ENCODE results near the gene COL18A1. TPM values are rescaled to one million over a fixed set of nuclear protein-coding genes. Genes with fewer than 3 reads are reported as not detected.
"Not testable (repeated sequence)": the region's sequence is repeated elsewhere in the genome, so short reads cannot be mapped to it uniquely, and the experiment has no call there.

Gene COL18A1
- total RNA-seq, 3 donors from 2014 or later (not counting 1 experiment from before 2014, with no cell fraction given): 12.3 to 22.3 (median 12.7) TPM

DNA sequence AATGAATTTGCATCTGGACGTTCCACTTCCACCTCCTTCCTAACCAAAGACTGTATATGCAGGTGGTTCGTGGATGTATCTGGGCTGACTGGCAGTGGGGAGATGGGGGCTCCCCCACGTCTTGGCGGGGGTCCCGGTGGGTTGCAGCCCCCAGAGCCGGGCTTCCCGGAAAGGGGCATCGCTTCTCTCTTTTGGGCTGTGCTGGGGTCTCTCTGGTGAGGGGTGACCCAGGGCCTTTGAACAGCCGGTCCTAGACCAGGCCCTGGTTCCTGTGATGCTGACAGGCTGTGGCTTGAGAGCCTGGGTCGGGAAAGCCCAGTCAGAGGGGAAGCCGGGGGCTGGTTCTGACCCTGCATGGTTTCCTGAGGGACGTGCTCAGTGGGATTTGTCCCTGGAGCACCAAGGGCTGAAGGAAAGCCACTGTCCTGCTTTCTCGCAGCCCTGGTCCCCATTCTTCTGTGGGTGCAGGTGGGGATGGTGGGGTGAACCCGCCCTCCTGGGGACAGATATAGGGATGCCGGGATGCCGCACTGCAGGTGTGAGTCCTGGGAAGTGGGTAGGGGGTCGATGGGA lies 29.8 kb downstream of the COL18A1 start:
- H3K36me3 ChIP-seq (ENCODE audit: control insufficient read depth, insufficient read depth, low read length): no peaks in the 10 kb centered on the region
- H3K27me3 Mint-ChIP-seq (ENCODE audit: low read depth in 2 of 2): peaks cover 7 to 12% of the 10 kb centered on the region in 2 donors
- TF ChIP-seq, protein P1, sequence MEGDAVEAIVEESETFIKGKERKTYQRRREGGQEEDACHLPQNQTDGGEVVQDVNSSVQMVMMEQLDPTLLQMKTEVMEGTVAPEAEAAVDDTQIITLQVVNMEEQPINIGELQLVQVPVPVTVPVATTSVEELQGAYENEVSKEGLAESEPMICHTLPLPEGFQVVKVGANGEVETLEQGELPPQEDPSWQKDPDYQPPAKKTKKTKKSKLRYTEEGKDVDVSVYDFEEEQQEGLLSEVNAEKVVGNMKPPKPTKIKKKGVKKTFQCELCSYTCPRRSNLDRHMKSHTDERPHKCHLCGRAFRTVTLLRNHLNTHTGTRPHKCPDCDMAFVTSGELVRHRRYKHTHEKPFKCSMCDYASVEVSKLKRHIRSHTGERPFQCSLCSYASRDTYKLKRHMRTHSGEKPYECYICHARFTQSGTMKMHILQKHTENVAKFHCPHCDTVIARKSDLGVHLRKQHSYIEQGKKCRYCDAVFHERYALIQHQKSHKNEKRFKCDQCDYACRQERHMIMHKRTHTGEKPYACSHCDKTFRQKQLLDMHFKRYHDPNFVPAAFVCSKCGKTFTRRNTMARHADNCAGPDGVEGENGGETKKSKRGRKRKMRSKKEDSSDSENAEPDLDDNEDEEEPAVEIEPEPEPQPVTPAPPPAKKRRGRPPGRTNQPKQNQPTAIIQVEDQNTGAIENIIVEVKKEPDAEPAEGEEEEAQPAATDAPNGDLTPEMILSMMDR (IDR thresholded peaks at IDR 0.05): no peak

DNA sequence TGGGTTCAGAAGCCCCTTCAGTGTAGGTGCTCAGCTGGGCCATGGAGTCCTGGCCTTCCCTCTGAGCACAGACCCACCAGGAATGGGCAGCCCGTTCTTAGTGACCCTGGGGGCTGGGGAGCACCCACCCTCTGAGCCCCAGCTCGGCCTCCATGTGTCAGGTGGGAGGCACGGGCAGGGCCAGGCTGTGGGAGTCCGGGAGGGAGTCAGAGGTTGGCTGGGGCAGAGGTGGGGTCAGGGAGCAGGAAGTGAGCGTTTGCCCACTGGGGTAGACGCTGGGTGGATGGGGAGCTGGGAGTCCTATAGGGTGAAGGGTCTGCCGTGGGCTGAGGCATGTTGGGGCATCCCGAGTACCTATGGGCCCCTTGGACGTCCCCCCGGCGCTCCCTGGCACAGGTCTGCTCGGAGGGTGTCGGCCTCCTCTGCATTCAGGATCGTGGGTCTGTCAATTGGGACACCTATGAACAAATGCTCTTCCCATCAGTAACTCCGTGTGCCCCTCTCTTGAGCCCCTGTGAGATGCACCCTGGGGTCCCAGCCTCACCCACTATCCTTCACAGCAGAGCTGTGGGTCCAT lies 30.5 kb downstream of the COL18A1 start:
- intact Hi-C loops (cut with micrococcal nuclease): no loop called here

More for the DNA sequence above, 29.8 kb downstream of the COL18A1 start:
- Histone ChIP-seq H3K4me1 (ENCODE audit: control insufficient read depth, insufficient read depth, low read length) (peaks cover 9% of the 10 kb centered on the region), H3K4me3 (ENCODE audit: low read length) (no peak overlapping the region), H3K9me3 (ENCODE audit: control insufficient read depth, insufficient read depth, low read length) (no peaks in the 10 kb centered on the region), H3K27me3 (ENCODE audit: control insufficient read depth, insufficient read depth, low read length) (no peaks in the 10 kb centered on the region), H3K27ac (ENCODE audit: low read length) (no peak overlapping the region)
- WGBS (ENCODE audit: insufficient coverage): 81% methylated on average over 16 of the region's 17 CpGs
- Mint-ChIP-seq H3K9me3 (no peaks in the 10 kb centered on the region), H3K4me1 (peaks cover 8 to 11% of the 10 kb centered on the region in 2 donors), H3K4me3 (no peak overlapping the region), H3K36me3 (no peaks in the 10 kb centered on the region), H3K27ac (no peak overlapping the region)
- intact Hi-C loops (cut with micrococcal nuclease): no loop called here
- DNase-seq (no peak), ATAC-seq (no peak)

DNA sequence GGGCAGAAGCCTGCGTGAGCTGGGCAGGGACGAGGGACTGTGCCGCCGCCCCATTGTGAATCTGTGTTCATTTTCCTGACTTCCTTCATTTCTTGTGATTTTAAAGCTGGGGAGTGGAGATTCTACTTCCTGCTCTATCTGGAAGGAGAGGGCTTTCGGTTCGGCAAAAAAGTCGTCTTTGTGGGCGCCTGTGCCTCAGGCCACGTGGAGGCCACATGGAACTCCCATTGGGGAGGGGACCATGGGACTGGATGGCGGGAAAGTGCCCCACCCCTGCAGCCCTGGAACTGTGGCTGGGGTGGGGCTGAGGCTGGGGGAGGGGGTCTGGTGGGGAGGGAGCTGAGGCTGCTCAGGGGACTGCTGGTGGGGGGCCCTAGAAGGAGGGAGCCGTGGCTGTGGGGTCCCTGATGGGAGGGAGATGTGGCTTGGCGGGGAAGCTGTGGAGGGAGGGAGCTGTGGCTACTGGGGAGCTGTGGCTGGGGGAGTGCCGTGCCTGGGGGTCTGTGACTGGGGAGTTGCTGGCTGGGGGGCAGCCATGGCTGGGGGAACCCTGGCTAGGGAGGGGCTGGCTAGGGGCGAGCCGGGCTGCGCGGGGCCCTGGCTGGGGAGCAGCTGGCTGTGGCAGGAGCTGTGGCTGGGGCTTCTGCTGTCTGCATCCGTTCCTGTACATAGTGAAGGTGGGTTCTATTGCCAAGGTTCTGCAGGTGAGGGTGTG lies 31.5 kb downstream of the COL18A1 start:
- ATAC-seq: no peak
- Mint-ChIP-seq H3K9me3 (no peaks in the 10 kb centered on the region), H3K27me3 (ENCODE audit: low read depth in 2 of 2) (peaks cover 4 to 12% of the 10 kb centered on the region in 2 donors), H3K4me3 (no peak overlapping the region), H3K27ac (no peak overlapping the region), H3K36me3 (no peaks in the 10 kb centered on the region), H3K4me1 (peaks cover 8 to 11% of the 10 kb centered on the region in 2 donors)
- 39% methylated on average over 18 of the region's 18 CpGs for WGBS (ENCODE audit: insufficient coverage)
- Histone ChIP-seq H3K4me3 (ENCODE audit: low read length) (no peak overlapping the region), H3K27me3 (ENCODE audit: control insufficient read depth, insufficient read depth, low read length) (no peaks in the 10 kb centered on the region), H3K9me3 (ENCODE audit: control insufficient read depth, insufficient read depth, low read length) (no peaks in the 10 kb centered on the region), H3K36me3 (ENCODE audit: control insufficient read depth, insufficient read depth, low read length) (no peaks in the 10 kb centered on the region), H3K27ac (ENCODE audit: low read length) (no peak overlapping the region), H3K4me1 (ENCODE audit: control insufficient read depth, insufficient read depth, low read length) (peaks cover 9% of the 10 kb centered on the region)
- DNase-seq: no peak
- TF ChIP-seq, protein P1 (IDR thresholded peaks at IDR 0.05): no peak
- intact Hi-C loops (cut with micrococcal nuclease): no loop called here

More for the DNA sequence above, 30.5 kb downstream of the COL18A1 start:
- H3K4me1 ChIP-seq (ENCODE audit: control insufficient read depth, insufficient read depth, low read length): peaks cover 9% of the 10 kb centered on the region
- no peaks in the 10 kb centered on the region for H3K9me3 ChIP-seq (ENCODE audit: control insufficient read depth, insufficient read depth, low read length)
- no peak for DNase-seq
- WGBS (ENCODE audit: insufficient coverage): 84% methylated on average over 15 of the region's 15 CpGs
- no peak overlapping the region for H3K4me3 Mint-ChIP-seq
- peaks cover 8 to 11% of the 10 kb centered on the region in 2 donors for H3K4me1 Mint-ChIP-seq
- no peaks in the 10 kb centered on the region for H3K9me3 Mint-ChIP-seq
- TF ChIP-seq, protein P1 (IDR thresholded peaks at IDR 0.05): no peak
- no peaks in the 10 kb centered on the region for H3K36me3 Mint-ChIP-seq
- no peak overlapping the region for H3K27ac Mint-ChIP-seq
- H3K4me3 ChIP-seq (ENCODE audit: low read length): no peak overlapping the region
- H3K27ac ChIP-seq (ENCODE audit: low read length): no peak overlapping the region
- no peaks in the 10 kb centered on the region for H3K36me3 ChIP-seq (ENCODE audit: control insufficient read depth, insufficient read depth, low read length)
- ATAC-seq: no peak
- H3K27me3 ChIP-seq (ENCODE audit: control insufficient read depth, insufficient read depth, low read length): no peaks in the 10 kb centered on the region
- peaks cover 4 to 12% of the 10 kb centered on the region in 2 donors for H3K27me3 Mint-ChIP-seq (ENCODE audit: low read depth in 2 of 2)

- H3K36me3 ChIP-seq (ENCODE audit: control insufficient read depth, insufficient read depth, low read length); H3K4me3 ChIP-seq (ENCODE audit: low read length); H3K4me1 ChIP-seq (ENCODE audit: control insufficient read depth, insufficient read depth, low read length); H3K9me3 ChIP-seq (ENCODE audit: control insufficient read depth, insufficient read depth, low read length); ATAC-seq; H3K27ac Mint-ChIP-seq; H3K9me3 Mint-ChIP-seq; H3K4me3 Mint-ChIP-seq; H3K36me3 Mint-ChIP-seq; intact Hi-C loops (cut with micrococcal nuclease); H3K27ac ChIP-seq (ENCODE audit: low read length); H3K27me3 ChIP-seq (ENCODE audit: control insufficient read depth, insufficient read depth, low read length); DNase-seq: not testable (repeated sequence)
- Mint-ChIP-seq H3K27me3 (ENCODE audit: low read depth in 2 of 2) (peaks cover 4 to 12% of the 10 kb centered on the region in 2 donors), H3K4me1 (peaks cover 8 to 11% of the 10 kb centered on the region in 2 donors)
Observed at GRCh38 chr21:45437844-45438243, 32.9 kb downstream of the COL18A1 start.
